Activated T-helper 1 cell treated with anti-CD3 and anti-CD28 coated beads, Interleukin-12 subunit alpha, Interleukin-12 subunit beta, Interleukin-2, Interleukin-4 antibody, amounts not matched to agents 30 ng/mL and 10 ng/mL and 1 ng/mL, durations not matched to agents 14 hours and 24 hours and 36 hours (primary cell): ENCODE results near the gene SERPINB5. TPM values are rescaled to one million over a fixed set of nuclear protein-coding genes. Genes with fewer than 3 reads are reported as not detected.

Experiments
- DNase-seq: peaks from one replicate; pipeline ENCODE4 v3.0.0; 2021; ENCODE audit warnings: low spot score
- H3K27ac Mint-ChIP-seq: one replicate; pipeline ENCODE4 v1.8.0; 2021; ENCODE audit warnings: mild to moderate bottlenecking, mixed read lengths
- H3K27me3 Mint-ChIP-seq: one replicate; pipeline ENCODE4 v1.8.0; 2022; ENCODE audit warnings: mild to moderate bottlenecking, moderate library complexity, mixed read lengths; ENCODE audit not compliant: insufficient read depth
- H3K36me3 Mint-ChIP-seq: one replicate; pipeline ENCODE4 v1.8.0; 2021; ENCODE audit warnings: low read depth, mixed read lengths
- H3K4me1 Mint-ChIP-seq: one replicate; pipeline ENCODE4 v1.8.0; 2021; ENCODE audit warnings: low read depth, mixed read lengths
- H3K4me3 Mint-ChIP-seq: one replicate; pipeline ENCODE4 v1.8.0; 2021; ENCODE audit warnings: mild to moderate bottlenecking, moderate library complexity, mixed read lengths
- H3K9me3 Mint-ChIP-seq: one replicate; pipeline ENCODE4 v1.8.0; 2021; ENCODE audit warnings: mixed read lengths
- intact Hi-C: fragments of 100-400 bp; cut with micrococcal nuclease; formaldehyde crosslinking; loops from one replicate; pipeline ENCODE4 v1.15.1; 2024
- total RNA-seq: library from RNA; stranded (reverse); gene quantifications from 2 replicates; pipeline ENCODE4 v1.2.3, GENCODE V29; 2022

The SERPINB5 gene
- total RNA-seq, 1 donor from 2014 or later: not detected

- H3K27me3 Mint-ChIP-seq: peaks cover 21% of the 10 kb centered on the region
- H3K36me3 Mint-ChIP-seq: no peaks in the 10 kb centered on the region
- intact Hi-C loops: no loop called here
- no peak overlapping the region for H3K27ac Mint-ChIP-seq
- no peaks in the 10 kb centered on the region for H3K9me3 Mint-ChIP-seq
- H3K4me3 Mint-ChIP-seq: no peak overlapping the region
- H3K4me1 Mint-ChIP-seq: no peaks in the 10 kb centered on the region
- DNase-seq: no peak
Measured at GRCh38 chr18:63545000-63545399, 68.2 kb downstream of the SERPINB5 start.

- Mint-ChIP-seq H3K4me1 (no peaks in the 10 kb centered on the region), H3K27me3 (peaks cover 28% of the 10 kb centered on the region), H3K27ac (no peak overlapping the region), H3K9me3 (no peaks in the 10 kb centered on the region), H3K4me3 (no peak overlapping the region), H3K36me3 (no peaks in the 10 kb centered on the region)
- intact Hi-C loops: no loop called here
- no peak for DNase-seq
Measured at GRCh38 chr18:63550068-63550467, 73.3 kb downstream of the SERPINB5 start.

- H3K27me3 Mint-ChIP-seq: peaks cover 21% of the 10 kb centered on the region
- DNase-seq: no peak
- no peak overlapping the region for H3K27ac Mint-ChIP-seq
- no peak overlapping the region for H3K4me3 Mint-ChIP-seq
- H3K4me1 Mint-ChIP-seq: no peaks in the 10 kb centered on the region
- no peaks in the 10 kb centered on the region for H3K9me3 Mint-ChIP-seq
- intact Hi-C loops: no loop called here
- no peaks in the 10 kb centered on the region for H3K36me3 Mint-ChIP-seq
Measured at GRCh38 chr18:63551769-63552168, 75.0 kb downstream of the SERPINB5 start.

GRCh38 chr18:63552581-63552980 is 75.8 kb downstream of the SERPINB5 start:
- H3K4me1 Mint-ChIP-seq: no peaks in the 10 kb centered on the region
- H3K36me3 Mint-ChIP-seq: no peaks in the 10 kb centered on the region
- intact Hi-C loops: no loop called here
- H3K27me3 Mint-ChIP-seq: peaks cover 19% of the 10 kb centered on the region
- H3K9me3 Mint-ChIP-seq: no peaks in the 10 kb centered on the region
- no peak overlapping the region for H3K27ac Mint-ChIP-seq
- H3K4me3 Mint-ChIP-seq: no peak overlapping the region
- no peak for DNase-seq

GRCh38 chr18:63553081-63553480 is 76.3 kb downstream of the SERPINB5 start:
- intact Hi-C loops: no loop called here
- no peaks in the 10 kb centered on the region for H3K36me3 Mint-ChIP-seq
- H3K4me1 Mint-ChIP-seq: no peaks in the 10 kb centered on the region
- peaks cover 16% of the 10 kb centered on the region for H3K27me3 Mint-ChIP-seq
- no peak overlapping the region for H3K4me3 Mint-ChIP-seq
- no peaks in the 10 kb centered on the region for H3K9me3 Mint-ChIP-seq
- H3K27ac Mint-ChIP-seq: no peak overlapping the region
- DNase-seq: no peak

Other genes with a start within 250 kb of the SERPINB5 start
- 95.9 and 97.1 TPM in 2 replicates for gene BCL2, start 157.2 kb upstream of the SERPINB5 start, total RNA-seq
- gene KDSR, start 109.8 kb upstream of the SERPINB5 start, total RNA-seq: 72.2 and 83.5 TPM in 2 replicates
- 58.6 and 60.7 TPM in 2 replicates for gene VPS4B, start 54.5 kb upstream of the SERPINB5 start, total RNA-seq
- not detected in 2 replicates for gene SERPINB12, start 65.4 kb downstream of the SERPINB5 start, total RNA-seq
- gene SERPINB13, start 110.4 kb downstream of the SERPINB5 start, total RNA-seq: not detected in 2 replicates
- not detected in 2 replicates for gene SERPINB4, start 167.3 kb downstream of the SERPINB5 start, total RNA-seq
- gene SERPINB3, start 184.9 kb downstream of the SERPINB5 start, total RNA-seq: not detected in 2 replicates
- not detected in 2 replicates for gene SERPINB11, start 226.0 kb downstream of the SERPINB5 start, total RNA-seq